Renal cortical epithelial cell (primary cell): Measurements from ENCODE around the gene SLC35C1. TPM values are rescaled to one million over a fixed set of nuclear protein-coding genes. Genes with fewer than 3 reads are reported as not detected.
"Not testable (repeated sequence)": the region's sequence is repeated elsewhere in the genome, so short reads cannot be mapped to it uniquely, and the experiment has no call there.

Source experiments
- DNase-seq: peaks from one replicate; pipeline ENCODE4 v3.0.0-alpha.2; 2011; ENCODE audit warnings: low read depth
- total RNA-seq: library from RNA; depleted of rRNA; stranded (reverse); fragments of >200 nt; gene quantifications from 2 replicates; pipeline ENCODE4 v1.2.3, GENCODE V29; 2014

Gene SLC35C1
- total RNA-seq, 1 donor from 2014 or later: 17.9 TPM

DNA sequence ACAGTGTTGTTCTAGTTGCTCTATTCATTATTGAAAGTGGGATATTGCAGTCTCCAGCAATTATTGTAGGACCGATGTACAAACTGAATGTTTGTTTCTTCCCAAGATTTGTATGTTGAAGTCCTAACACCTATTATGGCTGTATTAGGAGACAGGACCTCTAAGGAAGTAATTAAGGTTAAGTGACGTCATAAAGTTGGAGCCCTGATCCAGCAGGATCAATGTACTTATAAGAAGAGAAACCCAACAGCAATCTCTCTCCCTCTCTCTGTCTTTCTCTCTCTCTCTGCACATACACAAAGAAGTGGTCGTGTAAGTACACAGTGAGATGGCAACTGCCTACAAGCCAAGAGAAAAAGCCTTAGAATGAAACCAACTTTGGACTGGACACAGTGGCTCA lies 16.1 kb upstream of the SLC35C1 start:
- DNase-seq: no peak

DNA sequence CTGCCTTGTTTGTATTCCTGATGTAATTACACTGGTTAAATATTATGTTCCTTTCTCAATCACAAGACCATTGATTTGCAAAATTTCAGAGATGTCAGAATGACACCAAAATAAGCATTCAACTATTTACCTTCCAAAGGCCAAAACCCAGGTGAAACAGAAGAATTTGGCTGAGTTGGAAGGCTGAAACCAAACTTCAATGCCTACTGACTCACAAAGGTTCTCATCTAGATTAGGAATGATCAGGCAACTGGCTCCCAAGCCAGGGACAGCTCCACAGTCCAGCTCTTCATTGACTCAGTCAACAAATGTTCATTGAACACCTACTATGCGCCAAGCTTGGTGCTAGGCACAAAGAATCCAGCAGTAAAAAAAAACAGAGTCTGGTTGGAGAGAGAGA lies 13.4 kb upstream of the SLC35C1 start:
- DNase-seq: no peak

DNA sequence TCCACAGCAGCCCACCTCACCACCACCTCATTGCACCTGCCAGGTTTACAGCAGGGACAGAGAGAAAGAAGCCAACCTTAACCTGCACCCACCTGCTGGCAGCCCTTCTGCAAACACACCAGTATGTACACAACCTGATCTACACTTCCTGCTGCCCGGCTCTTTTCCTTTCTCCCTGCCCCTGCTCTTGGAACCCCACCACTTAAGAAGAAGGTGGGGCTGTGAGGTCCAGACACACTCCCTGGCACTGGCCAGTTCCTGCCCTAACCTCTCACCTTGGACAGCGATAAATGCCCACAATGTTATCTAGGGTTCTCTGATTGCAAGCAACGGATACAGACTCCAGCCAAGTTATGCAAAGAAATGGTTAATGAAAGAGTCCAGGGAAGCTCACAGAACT lies 10.8 kb upstream of the SLC35C1 start:
- DNase-seq: no peak

DNA sequence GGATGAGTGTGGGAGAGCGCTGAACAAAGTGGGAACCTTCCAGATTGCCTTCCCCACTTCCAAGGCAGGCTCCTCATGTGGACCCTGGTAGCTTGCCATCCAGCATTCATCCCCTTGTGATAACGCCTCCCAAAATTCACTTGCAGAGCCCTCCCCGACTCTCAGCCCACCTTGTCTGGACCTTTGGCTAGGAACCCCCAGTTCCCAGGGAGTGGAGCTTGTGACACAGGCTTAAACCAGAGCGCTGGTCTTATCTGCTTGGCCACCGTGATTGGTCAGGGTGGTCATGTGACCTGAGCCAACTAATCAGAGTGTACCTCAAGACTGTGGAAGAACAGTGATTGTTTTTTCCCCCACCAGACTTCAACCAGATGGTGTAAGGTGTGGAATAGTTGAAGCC lies 9.6 kb upstream of the SLC35C1 start:
- no peak for DNase-seq

DNA sequence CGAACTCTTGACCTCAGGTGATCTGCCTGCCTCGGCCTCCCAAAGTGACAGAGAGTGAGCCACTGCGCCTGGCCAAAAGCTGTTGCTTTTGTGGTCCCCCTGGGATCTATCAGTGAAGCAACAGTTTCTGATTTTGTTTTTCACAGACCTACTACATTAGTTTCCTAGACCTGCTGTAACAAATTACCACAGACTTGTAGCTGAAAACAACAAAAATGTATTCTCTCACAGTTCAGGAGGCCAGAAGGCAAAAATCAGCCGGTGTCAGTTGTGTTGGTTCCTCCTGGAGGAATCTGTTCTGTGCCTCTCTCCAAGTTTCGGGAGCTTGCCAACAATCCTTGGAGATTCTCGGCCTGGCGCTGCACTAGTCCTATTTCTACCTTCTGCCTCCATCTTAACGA lies 8.5 kb upstream of the SLC35C1 start:
- DNase-seq: no peak

DNA sequence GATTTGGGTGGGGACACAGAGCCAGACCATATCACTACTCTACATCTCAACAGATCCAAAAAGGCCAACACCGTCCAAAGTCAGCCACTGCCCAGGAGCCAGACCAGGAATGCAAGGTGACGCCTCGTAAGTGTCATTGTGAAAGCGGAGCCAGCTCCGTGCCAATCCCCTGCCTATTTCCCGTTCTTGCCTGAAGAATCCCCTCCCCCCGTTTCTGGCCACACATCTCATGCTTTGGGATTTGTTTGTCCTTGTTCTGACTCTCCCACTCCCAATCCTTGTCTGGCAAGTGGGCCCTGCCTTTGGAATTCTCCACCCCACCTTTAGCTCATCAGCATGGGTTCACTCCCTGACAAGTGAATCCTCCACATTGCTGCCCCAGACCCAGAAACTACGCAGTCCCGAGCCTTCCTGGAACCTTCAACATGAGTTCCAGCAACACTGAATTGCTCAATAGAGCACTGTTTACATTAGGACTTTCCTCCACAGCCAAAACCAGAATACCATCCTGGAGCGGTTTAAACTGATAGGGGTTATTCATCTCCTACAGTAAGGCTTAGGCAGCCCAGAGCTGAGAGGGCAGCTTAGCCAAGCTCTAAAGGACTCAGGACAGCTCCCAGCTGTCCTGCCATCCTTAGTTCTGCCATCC lies 6.0 kb upstream of the SLC35C1 start:
- no peak for DNase-seq

DNA sequence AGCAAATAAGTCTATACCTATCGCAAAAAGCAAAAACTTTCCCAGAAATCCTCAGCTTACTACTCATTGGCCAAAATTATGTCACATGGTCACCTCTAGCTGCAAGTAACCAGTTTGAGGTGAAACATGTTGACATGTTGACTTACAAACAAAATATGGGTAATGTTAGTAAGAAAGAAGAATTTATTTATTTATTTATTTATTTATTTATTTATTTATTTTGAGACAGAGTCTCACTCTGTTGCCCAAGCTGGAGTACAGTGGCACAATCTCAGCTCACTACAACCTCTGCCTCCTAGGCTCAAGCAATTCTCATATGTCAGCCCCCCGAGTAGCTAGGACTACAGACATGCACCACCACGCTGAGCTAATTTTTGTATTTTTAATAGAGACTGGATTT lies 5.4 kb upstream of the SLC35C1 start:
- DNase-seq: no peak

DNA sequence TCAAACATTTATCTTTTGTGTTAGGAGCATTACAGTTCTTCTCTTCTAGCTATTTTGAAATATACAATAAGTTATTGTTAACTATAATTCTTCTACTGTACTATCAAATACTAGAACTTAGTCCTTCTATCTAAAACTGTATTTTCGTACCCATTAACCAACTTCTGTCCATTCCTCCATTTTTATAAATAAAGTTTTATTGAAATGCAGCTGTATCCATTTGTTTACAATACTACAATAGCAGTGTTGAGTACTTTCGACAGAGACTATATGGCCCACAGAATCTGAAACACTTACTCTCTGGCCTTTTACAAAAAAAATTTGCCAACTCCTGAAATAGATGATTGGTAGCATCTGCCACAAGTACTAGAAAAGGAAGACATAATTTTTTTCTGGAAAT lies 4.7 kb upstream of the SLC35C1 start:
- no peak for DNase-seq

DNA sequence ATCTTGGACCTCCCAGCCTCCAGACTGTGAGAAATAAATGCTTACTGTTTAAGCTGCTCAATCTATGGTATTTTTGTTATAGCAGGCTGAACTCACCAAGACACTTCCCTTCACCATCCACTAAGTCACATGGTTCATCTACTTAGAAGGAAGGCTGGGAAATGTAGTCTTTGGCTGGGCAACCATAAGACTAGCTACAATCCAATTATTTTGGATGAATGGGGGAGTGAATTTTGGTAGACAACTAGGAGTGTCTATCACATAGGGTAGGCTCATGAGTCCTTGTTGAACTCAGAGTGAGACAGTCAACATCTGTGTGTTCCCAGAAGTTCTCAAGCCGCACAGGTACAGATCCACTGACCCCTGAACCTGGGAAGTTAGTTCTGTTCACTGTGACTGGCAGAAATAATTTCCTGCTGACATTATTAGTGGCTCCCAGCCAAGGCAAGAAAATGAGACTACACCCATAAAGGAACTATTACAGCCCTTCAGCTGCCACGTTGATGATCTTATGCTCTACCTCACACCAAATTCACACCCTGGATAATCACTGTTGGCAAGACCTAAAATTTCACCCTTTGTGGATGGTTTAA lies 3.1 kb upstream of the SLC35C1 start:
- DNase-seq: peak; percentile 18

DNA sequence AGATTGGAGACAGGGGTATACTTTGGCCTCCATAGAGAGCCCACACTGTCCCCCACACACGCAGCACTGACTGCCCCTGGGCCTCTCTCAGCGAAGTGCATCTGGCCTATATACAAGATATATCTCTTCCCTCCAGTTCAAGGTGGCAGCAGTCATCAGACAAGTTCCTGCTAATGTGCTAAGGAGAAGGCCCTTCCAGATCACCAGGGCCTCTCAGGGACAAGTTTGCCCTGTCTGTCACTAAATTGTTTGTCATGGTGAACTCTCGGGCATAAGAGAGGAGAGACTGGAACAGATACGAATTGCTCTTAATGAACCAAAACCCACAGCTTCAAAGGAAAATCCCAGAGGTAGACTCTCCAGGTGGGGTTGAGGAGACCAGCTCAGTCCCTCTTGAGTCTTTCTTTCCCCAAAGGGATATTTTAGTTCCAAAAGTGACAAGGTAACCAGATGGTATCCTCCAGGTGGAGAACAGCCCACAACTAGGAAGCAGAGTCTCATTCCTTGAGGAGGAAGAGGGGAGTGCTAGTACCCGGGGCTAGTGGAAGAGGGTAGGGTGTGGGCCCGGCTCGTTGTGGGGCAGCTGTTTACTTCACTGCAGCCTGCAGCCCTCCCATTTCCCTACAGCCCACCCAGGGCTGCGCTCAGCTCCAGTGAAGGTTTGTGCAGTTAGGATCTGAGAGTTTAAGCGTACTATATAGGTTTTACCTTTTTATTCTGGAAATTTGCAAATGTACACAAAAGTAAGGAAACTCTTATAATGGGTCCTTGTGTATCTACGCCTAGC lies 2.2 kb upstream of the SLC35C1 start:
- DNase-seq: no peak

DNA sequence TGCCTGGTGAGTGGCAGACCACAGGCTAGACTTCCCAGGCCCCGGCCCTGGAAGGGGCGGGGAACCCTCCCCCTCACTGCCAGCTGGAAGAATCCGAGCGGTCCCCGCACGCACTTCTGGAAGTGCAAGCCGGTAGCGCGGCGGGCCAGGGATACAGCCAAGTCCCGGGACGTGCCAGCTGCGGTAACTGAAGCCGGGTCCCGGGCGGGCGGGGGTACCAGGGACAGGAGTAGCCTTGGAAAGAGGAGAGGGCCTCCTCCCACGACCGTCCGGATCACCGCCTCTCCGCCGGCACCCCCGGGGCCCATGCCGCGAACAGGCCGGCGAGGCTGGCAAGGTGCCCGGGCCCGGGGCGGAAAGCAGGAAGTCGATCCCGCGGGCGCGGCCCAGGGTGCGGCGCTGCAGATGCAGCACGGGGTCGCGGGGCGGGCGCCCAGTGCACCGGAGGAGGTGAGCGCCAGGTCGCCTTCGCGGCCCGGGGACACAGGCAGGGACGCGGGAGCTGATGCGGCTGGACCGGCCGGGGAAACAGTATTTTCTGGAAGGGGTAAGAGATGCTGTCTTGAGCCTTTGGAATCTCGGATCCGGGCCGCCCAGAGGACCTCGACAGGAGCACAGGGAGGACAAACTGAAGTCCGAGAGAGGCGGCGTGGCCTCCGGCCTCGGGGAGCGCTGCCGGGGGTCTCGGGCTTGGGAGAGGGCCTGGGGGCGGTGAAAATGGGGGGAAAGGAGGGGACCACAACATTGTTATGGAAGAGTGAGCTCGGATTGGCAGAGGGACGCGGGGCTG lies 783 bp upstream of the SLC35C1 start:
- DNase-seq: peak; percentile 15

DNA sequence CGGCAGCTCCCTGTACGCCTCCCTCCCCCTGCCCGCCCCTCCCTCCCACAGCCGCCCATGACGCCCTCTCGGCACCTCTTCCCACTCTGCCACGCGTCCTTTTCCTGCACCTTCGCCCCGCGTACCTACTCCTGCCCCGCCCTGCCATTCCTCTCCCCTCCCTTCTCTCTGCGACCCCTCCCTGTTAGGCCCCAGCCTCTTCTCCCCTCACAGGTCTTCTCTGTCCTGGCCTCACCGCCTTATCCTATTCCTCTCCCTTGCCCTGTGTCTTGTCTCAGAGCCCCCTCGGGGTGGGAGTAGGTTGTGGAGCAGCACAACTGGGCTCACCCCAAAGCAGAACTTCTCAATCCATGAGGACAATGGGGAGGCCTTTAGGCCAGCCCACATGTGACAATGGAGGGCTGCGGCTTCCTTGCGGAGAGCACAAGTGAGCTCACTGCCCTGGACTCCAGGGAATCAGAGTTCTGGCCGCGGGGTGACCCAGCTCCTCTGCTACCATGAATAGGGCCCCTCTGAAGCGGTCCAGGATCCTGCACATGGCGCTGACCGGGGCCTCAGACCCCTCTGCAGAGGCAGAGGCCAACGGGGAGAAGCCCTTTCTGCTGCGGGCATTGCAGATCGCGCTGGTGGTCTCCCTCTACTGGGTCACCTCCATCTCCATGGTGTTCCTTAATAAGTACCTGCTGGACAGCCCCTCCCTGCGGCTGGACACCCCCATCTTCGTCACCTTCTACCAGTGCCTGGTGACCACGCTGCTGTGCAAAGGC lies 539 bp downstream of the SLC35C1 start:
- peak; percentile 54 for DNase-seq

DNA sequence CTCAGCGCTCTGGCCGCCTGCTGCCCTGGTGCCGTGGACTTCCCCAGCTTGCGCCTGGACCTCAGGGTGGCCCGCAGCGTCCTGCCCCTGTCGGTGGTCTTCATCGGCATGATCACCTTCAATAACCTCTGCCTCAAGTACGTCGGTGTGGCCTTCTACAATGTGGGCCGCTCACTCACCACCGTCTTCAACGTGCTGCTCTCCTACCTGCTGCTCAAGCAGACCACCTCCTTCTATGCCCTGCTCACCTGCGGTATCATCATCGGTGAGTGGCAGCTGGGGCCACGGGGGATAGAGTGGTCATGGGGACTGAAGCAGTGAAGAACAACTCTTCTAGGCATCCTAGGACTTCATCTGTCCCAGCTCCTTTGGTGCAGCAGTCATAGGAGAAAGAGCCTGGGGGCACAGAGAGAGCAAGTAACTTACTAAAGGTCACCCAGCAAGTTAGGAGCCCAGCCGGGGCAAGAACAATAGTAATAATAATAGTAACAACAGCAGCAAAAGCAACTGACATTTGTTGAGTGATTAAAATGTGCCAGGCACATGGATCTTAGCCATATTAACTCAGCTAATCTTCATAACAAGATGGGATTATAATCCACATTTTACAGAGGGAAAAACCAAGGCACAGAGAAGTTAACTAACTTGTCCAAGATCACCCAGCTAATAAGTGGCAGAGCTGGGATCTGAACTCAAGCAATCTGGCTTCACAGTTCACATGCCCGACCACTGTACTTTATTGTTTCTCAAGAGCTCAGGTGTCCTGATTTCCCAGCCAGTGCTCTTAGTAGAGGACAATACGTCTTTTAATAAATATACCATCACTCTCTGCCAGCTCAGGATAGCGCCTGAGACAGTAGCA lies 1.4 kb downstream of the SLC35C1 start:
- DNase-seq: no peak

DNA sequence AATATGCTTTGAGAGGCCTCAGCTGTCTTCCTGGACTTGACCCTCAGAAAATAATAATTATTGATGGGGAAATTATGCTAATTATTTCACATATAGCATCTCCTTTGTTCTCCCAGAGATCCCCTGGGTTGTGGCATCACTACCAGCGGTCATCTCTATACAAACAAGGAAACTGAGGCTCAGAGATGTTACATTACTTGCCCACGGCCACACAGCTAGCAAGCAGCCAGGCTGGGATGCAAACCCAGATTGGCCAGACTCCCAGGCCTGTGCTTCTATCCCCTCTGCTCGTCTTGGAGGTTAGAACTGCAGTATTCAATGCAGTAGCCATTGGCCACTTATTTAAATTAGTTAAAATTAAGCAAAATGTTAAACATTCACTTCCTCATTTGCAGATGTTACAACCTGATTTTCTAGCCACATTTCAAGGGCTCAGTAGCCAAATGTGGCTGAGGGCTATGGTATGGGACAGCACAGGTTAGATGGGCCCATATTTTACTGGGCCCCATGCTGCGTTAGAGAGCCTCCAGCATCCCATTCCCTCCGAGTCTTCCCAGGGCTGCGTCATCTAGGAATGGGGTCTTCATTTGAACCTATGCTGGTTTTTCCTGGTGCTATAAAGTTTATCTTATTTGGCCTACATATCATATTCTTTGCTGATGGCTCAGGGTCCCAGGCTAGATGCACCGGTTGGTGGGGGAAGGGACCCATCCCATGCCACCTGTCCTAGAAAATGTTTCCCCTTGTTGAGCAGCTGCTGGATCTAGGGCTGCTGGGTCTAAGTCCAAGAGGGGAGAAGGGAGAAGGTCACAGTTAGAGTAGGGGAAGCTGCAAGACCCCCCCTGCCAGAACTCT lies 2.2 kb downstream of the SLC35C1 start:
- DNase-seq: no peak

DNA sequence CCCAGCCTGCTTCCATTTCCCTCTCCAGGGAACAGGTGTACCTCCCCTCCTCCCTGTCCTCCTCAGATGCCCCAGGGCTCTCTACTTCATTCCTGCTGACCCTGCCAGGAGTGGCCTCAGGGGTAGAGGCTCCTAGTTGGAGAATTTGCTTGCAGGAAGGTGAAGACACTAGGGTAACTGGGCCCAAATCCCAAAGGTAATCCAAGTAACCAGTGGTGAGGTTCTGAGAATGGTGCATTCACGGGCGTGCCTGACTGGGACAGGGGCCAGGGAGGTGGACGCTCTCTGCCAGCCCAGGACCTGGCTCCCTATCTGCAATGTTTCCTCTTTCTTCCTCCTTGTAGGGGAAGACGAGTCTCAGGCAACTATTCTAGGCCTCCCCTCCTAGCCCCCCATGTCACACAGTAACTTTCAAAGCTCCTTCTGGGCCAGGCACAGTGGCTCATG lies 2.9 kb downstream of the SLC35C1 start:
- DNase-seq: no peak

DNA sequence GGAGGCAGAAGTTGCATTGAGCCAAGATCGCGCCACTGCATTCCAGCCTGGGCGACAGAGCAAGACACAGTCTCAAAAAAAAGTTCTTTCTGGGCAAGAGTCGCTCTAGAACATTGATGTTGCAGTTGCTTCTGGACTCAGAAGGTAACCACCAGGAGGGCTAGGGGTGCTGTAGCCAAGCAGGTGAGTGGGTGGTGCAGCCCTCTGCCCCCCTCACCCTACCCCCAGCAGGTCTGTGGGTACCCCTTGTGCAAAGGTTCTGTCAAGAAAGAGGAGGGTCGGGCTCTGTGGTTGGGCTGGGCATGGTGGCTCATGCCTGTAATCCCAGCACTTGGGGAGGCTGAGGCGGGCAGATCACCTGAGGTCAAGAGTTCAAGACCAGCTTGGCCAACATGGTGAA lies 3.5 kb downstream of the SLC35C1 start:
- not testable (repeated sequence) for DNase-seq

DNA sequence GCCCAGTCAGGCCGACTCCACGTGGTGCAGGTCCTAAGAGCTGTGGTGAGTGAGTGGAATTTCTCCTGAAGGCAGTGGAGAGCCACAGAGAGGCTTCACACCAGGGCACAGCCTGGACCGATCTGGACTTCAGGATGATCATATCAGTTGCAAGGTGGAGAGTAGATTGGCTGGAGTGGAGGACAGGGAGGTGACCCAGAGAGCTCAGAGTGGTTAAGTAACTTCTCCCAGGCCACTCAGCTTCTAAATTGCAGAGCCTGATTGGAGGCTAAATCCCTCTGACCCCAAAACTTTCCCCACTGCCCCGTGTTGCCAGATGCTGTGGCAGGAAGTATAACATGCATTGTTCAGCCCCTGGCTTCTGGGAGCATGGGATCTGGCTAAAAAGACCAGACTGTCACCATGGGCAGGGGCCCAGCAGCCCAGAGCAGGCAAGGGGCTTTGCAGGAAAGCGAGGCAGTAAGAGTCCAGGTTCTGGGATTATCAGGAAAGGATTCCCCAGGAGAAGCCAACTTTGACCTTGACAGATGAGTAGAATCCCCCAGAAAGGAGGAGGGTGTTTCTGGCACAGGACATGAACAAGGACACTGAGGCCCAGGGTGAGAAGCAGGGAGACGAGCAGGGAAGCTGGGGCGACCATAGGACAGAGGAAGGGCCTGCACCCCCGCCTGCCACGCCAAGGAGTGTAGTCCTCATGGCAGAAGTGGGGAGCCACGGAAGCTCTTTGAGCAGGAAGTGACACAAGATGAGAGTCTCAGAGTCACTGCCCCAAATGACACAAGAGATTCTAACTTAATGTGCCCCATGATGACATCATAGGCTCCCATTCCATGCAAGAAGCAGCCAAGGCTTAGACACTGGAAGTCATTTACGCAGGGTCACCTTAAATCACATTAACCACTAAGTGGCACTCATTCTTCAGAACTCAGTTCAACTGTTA lies 4.8 kb downstream of the SLC35C1 start:
- no peak for DNase-seq

DNA sequence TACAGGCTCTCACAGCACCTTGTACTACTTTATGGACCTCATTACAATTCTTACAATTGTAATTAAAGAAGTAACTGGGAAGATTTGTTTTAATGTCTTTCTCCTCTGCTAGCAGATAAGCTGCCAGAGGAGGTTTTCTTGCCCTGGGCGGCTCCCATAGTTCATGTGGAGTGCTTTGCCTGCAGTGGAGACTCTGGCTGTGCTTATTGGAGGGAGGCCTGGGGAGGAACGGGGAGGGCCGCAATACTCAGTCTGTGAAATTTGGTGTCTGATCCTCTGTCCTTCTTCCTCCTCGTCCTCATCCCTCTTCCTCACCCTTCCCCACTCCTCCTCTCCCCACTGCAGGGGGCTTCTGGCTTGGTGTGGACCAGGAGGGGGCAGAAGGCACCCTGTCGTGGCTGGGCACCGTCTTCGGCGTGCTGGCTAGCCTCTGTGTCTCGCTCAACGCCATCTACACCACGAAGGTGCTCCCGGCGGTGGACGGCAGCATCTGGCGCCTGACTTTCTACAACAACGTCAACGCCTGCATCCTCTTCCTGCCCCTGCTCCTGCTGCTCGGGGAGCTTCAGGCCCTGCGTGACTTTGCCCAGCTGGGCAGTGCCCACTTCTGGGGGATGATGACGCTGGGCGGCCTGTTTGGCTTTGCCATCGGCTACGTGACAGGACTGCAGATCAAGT lies 5.6 kb downstream of the SLC35C1 start:
- no peak for DNase-seq
